GM19240 (cell line): ENCODE measurements around the gene PAK2.
A peak's percentile ranks its signal among the peaks of the same experiment; 100 is the strongest.
"Not testable (repeated sequence)": the region's sequence is repeated elsewhere in the genome, so short reads cannot be mapped to it uniquely, and the experiment has no call there.

Experiments
- DNase-seq: peaks from one replicate; pipeline ENCODE4 v3.0.0; 2011; ENCODE audit warnings: low spot score; ENCODE audit not compliant: insufficient read length

PAK2 gene

GRCh38 chr3:196782511-196782910, 42.9 kb downstream of the PAK2 start:
- no peak for DNase-seq

GRCh38 chr3:196788528-196788927, 48.9 kb downstream of the PAK2 start:
- DNase-seq: no peak

- DNase-seq: no peak
Measured at GRCh38 chr3:196789885-196790359, 50.3 kb downstream of the PAK2 start.

GRCh38 chr3:196790636-196791035, 51.0 kb downstream of the PAK2 start:
- no peak for DNase-seq

- no peak for DNase-seq
Measured at GRCh38 chr3:196792771-196793170, 53.1 kb downstream of the PAK2 start.

GRCh38 chr3:196793246-196793645, 53.6 kb downstream of the PAK2 start:
- DNase-seq: no peak

- DNase-seq: no peak
Measured at GRCh38 chr3:196794467-196794866, 54.8 kb downstream of the PAK2 start.

GRCh38 chr3:196796317-196796716, 56.7 kb downstream of the PAK2 start:
- no peak for DNase-seq

- DNase-seq: no peak
Measured at GRCh38 chr3:196800742-196801434, 61.2 kb downstream of the PAK2 start.

GRCh38 chr3:196803891-196804468, 64.3 kb downstream of the PAK2 start:
- DNase-seq: no peak

GRCh38 chr3:196804773-196805172, 65.1 kb downstream of the PAK2 start:
- DNase-seq: no peak

- DNase-seq: no peak
Measured at GRCh38 chr3:196810963-196811581, 71.4 kb downstream of the PAK2 start.

GRCh38 chr3:196812853-196813252, 73.2 kb downstream of the PAK2 start:
- no peak for DNase-seq

- no peak for DNase-seq
Measured at GRCh38 chr3:196813903-196814302, 74.2 kb downstream of the PAK2 start.

GRCh38 chr3:196821806-196822355, 82.2 kb downstream of the PAK2 start:
- DNase-seq: no peak

- DNase-seq: not testable (repeated sequence)
Measured at GRCh38 chr3:196829651-196830050, 90.0 kb downstream of the PAK2 start.

- DNase-seq: no peak
Measured at GRCh38 chr3:196835086-196835485, 95.4 kb downstream of the PAK2 start.

- DNase-seq: not testable (repeated sequence)
Measured at GRCh38 chr3:196836626-196837025, 97.0 kb downstream of the PAK2 start.

GRCh38 chr3:196837819-196838420, 98.3 kb downstream of the PAK2 start:
- peak; percentile 71 for DNase-seq

GRCh38 chr3:196839351-196839750, 99.7 kb downstream of the PAK2 start:
- DNase-seq: not testable (repeated sequence)

GRCh38 chr3:196842567-196843434, 103.1 kb downstream of the PAK2 start:
- no peak for DNase-seq
